GM12874 (cell line): ENCODE measurements around the gene PROX1.

Experiments
- TF ChIP-seq, protein P1 (sequence below): IDR thresholded peaks from 2 replicates; pipeline ENCODE4 v1.5.1; 2011; ENCODE audit warnings: low read depth, mild to moderate bottlenecking, control low read depth, low read length, moderate library complexity; ENCODE audit not compliant: insufficient read depth

Gene PROX1

DNA sequence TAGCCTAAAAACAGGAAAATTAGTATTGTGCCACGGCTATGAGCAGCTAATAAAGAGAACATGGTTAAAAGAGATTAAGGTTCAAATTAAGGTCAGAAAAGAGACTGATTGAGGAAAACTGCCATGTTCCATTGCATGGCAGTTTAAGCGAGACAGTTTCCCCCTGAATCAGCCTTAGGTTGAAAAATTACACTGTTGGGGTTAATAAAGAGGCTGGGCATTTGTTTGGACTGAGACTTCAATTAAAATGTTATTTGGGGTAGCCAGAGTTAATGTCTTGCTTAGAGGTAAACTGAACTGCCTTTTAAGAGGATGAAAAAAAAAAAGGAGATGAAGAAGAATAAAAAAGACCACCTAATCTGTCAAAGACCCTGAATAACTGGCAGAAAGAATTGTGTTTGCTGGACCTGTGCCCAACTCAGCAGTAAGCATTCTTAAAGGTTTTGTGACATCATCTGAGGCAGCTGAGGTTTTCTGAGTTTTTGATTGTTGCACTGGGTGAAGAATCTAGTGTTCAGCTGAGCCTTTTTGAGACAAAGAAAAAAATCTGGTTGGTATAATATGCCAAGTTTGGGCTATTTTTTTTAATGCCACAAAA lies 17.7 kb upstream of the PROX1 start:
- TF ChIP-seq, protein P1, sequence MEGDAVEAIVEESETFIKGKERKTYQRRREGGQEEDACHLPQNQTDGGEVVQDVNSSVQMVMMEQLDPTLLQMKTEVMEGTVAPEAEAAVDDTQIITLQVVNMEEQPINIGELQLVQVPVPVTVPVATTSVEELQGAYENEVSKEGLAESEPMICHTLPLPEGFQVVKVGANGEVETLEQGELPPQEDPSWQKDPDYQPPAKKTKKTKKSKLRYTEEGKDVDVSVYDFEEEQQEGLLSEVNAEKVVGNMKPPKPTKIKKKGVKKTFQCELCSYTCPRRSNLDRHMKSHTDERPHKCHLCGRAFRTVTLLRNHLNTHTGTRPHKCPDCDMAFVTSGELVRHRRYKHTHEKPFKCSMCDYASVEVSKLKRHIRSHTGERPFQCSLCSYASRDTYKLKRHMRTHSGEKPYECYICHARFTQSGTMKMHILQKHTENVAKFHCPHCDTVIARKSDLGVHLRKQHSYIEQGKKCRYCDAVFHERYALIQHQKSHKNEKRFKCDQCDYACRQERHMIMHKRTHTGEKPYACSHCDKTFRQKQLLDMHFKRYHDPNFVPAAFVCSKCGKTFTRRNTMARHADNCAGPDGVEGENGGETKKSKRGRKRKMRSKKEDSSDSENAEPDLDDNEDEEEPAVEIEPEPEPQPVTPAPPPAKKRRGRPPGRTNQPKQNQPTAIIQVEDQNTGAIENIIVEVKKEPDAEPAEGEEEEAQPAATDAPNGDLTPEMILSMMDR = no peak

DNA sequence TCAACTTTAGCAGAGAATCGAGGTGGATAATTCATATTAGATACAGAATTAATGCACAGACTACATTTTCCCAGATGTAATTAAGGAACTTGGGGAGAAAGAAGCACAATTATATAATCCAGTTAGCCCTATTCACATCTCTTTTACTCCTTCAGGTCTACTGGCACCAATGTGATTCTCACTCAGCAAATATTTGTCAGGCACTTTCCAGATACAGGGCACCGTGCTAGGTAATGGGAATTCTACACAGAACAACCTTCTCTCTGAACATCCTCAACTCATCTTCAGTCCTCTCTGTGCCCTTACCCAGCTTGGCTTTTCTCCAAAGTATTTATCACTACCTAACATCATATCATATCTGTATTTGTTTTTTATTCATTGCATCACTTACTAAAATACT lies 15.6 kb upstream of the PROX1 start:
- TF ChIP-seq, protein P1 = no peak

DNA sequence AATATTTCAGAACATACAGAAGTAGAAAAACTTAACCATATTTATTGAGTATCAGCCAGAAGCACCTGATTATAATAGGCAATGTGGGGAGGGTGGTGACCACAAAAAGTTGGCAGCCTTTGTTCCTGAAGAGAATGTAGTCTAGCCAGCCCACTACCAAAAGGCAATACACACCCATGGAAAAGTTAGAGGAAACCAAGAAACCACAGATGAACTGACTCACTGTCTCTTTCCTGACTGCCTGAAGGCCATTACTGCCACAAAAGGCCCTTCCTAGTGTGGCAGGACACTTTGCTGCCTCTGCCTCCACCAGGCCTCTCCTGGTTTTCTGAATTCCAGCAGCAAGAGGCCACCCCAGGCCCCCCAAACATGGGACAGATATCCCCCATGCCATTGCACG lies 14.6 kb upstream of the PROX1 start:
- TF ChIP-seq, protein P1 = no peak

- TF ChIP-seq, protein P1 = no peak
Observed at GRCh38 chr1:213976665-213977485, 10.9 kb upstream of the PROX1 start.

DNA sequence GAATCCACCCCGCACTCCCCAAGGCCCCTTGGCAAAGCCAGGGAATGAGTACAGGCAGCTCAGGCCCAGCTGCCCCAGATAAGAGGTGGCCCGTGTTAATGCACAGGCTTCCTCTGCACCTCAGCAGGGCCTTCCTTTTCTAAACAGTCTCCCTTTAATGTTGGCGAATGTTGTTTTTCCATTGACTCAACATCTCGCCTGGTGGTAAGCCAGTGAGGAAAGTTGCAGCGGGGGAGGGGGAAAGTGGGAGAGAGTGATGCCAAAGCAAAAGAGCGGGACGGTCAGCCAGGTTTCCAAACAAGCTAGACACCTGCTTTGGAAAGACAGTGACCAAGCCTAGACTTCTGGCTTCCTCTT lies 10.3 kb upstream of the PROX1 start:
- TF ChIP-seq, protein P1 = no peak

GRCh38 chr1:213977909-213978308 lies 9.9 kb upstream of the PROX1 start:
- TF ChIP-seq, protein P1 = no peak

DNA sequence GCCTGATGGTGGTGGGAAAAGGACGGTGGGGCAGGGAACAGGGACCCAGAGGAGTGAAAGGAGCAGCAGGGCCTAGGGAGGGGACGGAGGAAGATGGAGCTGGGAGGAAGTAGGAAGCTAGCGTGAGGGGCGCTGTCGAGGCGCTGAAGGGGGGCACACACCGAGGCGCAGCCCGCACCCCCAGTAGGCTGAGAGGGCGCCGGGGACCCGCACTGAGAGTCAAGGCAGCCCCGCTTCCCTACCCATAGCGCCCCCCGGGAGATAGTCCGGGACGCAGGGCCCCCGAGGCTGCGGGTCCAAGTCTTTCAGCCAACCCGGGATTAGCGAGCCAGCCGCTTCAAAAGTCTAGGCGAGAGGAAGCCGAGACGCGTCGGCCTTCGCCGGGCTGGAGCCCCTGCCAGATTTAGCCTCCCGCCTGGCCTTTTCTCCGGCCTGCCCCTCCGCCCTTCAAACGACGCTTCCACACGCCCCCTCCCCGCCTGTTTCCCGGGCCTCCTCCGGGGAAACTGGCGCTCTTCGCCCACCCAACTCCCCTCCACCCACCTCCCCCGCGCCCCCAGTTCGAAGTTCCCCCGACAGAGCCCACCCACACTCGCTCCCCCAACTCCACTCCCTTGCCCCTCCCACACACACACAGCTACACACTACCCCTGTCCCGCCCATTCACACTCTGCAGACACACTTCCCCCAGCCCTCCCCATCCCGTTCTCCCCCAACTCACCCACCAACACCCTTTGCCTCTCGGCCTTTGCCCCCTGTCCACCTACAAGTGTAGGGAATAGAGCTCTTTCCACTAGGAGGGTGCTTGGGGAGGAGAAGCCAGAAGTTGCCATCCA lies 7.8 kb upstream of the PROX1 start:
- TF ChIP-seq, protein P1 = no peak
